GM13977 (cell line): ENCODE measurements around the gene SUSD1.
"Not testable (repeated sequence)": the region's sequence is repeated elsewhere in the genome, so short reads cannot be mapped to it uniquely, and the experiment has no call there.

Source experiments
- DNase-seq: peaks from one replicate; pipeline ENCODE4 v3.0.0; 2012; ENCODE audit warnings: low spot score
- in situ Hi-C: fragments of 300-500 bp; cut with MboI; formaldehyde crosslinking; loops from one replicate; pipeline ENCODE4 v1.12.0; 2022; ENCODE audit warnings: low sequenced_read_pairs, low pct_unique_long_range_greater_than_20kb, mixed read lengths, inconsistent platforms; ENCODE audit not compliant: unreplicated experiment
- TF ChIP-seq, protein P1 (sequence below): IDR thresholded peaks from 2 replicates; pipeline ENCODE4 v1.5.1; 2012; ENCODE audit warnings: mild to moderate bottlenecking, control low read depth; ENCODE audit not compliant: insufficient read depth; ENCODE audit errors: extremely low read depth, missing control alignments

Gene SUSD1

DNA sequence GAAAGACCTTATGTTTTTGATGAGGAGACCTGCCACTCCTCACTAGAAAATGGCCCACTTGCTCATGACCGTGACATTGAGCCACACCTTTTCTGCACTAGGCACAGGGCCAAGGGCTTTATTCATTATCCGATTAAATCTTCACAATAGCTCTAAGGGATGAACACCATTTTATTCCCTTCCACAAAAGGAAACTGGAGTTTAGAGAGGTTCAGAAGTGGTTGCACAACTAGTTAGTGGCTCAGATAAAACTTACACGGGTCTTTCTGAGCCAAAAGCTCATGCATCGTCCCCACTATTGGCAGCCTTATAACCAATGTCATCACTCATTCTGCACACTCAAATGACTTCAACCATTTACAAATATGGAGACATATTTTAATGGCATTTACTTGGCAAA is 39.4 kb downstream of the SUSD1 start:
- TF ChIP-seq, protein P1, sequence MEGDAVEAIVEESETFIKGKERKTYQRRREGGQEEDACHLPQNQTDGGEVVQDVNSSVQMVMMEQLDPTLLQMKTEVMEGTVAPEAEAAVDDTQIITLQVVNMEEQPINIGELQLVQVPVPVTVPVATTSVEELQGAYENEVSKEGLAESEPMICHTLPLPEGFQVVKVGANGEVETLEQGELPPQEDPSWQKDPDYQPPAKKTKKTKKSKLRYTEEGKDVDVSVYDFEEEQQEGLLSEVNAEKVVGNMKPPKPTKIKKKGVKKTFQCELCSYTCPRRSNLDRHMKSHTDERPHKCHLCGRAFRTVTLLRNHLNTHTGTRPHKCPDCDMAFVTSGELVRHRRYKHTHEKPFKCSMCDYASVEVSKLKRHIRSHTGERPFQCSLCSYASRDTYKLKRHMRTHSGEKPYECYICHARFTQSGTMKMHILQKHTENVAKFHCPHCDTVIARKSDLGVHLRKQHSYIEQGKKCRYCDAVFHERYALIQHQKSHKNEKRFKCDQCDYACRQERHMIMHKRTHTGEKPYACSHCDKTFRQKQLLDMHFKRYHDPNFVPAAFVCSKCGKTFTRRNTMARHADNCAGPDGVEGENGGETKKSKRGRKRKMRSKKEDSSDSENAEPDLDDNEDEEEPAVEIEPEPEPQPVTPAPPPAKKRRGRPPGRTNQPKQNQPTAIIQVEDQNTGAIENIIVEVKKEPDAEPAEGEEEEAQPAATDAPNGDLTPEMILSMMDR = no peak
- no peak for DNase-seq
- in situ Hi-C loops = no loop called here

DNA sequence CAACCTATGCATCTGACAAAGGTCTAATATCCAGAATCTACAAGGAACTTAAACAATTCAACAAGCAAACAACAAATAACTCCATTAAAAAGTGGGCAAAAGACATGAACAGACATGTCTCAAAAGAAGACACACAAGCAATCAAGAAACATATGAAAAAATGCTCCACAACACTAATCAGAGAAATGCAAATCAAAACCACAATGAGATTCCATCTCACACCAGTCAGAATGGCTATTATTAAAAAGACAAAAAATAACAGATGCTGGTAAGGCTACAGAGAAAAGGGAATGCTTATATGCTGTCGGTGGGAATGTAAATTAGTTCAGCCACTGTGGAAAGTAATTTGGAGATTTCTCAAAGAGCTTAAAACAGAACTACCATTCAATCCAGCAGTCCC is 41.3 kb downstream of the SUSD1 start:
- DNase-seq, in situ Hi-C loops: not testable (repeated sequence)

DNA sequence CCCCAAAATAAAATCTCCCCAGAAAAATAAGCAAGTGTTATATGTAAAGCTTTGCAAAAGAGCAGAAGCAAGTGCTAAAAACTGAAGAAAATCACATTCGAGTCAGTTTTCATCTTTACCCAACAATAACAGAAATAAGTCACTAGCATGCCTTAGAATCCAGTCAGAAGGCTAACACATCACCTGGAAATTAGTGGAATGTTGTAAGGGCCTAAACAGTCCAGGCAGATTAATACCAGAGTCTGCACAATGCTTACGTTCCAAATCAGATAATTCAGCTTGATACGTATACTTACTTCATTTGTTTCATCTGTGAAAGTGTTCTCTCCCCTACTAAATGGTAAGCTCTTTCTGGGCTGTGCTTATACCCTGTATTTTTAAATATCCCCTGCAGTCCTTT is 42.7 kb downstream of the SUSD1 start:
- TF ChIP-seq, protein P1 = no peak
- in situ Hi-C loops = no loop called here
- no peak for DNase-seq

DNA sequence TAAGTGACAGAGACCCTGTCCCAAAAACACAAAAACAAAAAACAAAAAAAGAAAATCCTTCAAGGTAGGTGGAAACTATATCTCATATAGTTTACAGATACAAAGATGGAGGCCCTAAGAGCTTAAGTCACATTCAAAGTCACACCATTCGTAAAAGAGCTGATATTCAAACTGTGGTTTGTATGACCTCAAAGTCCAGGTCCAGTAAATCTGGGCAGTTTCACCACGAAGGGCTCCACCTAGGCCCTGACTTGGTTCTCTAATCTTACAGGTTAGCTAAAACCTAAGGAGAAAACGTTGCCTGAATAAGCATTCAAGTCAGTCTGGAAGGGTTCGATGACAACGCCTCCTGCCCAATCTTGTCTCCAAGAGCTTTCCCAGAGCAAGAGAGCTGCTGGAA is 44.1 kb downstream of the SUSD1 start:
- in situ Hi-C loops = no loop called here
- TF ChIP-seq, protein P1 = no peak
- DNase-seq = no peak

DNA sequence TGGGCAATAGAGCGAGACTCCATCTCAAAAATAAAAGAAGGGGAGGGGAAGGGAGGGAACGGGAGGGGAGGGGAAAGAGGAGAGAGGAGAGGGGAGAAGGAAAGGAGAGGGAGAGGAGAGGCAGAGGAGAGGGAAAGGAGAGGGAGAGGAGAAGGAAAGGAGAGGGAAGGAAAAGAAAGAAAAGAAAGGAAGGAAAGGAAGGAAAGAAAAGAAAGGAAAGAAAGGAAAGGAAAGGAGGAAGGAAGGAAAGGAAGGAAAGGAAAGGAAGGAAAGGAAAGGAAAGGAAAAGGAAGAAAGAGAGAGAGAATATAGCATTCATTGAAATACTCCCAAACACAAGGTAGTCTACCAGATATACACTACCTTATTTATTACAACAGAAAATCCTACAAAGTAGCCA is 44.8 kb downstream of the SUSD1 start:
- DNase-seq = no peak
- TF ChIP-seq, protein P1 = no peak
- in situ Hi-C loops = no loop called here

DNA sequence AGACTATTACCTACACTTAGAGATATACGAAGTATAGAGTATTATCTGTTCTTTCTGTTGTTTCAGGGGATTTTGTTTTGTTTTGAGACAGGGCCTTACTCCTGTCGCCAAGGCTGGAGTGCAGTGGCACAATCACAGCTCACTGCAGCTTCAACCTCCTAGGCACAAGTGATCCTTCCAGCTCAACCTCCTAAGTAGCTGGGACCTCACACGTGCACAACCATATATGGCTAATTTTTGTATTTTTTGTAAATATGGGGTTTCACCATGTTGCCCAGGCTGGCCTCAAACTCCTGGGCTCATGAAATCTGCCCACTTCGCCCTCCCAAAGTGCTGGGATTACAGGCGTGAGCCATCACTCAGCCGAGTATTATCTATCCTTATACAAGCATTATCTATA is 45.9 kb downstream of the SUSD1 start:
- TF ChIP-seq, protein P1 = no peak
- no peak for DNase-seq
- in situ Hi-C loops = no loop called here

DNA sequence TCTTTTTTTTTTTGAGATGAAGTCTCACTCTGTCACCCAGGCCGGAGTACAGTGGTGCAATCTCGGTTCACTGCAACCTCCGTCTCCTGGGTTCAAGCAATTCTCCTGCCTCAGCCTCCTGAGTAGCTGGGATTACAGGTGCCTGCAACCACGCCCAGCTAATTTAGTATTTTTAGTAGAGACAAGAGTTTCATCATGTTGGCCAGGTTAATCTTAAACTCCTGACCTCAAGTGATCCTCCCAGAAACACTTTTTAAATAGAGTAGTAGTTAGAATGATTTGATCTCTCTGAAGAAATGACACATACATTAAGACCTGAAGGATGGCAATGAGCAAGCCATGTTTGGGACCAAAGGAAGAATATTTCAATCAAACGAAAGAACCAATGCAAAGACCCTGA is 46.7 kb downstream of the SUSD1 start:
- DNase-seq, in situ Hi-C loops: not testable (repeated sequence)

DNA sequence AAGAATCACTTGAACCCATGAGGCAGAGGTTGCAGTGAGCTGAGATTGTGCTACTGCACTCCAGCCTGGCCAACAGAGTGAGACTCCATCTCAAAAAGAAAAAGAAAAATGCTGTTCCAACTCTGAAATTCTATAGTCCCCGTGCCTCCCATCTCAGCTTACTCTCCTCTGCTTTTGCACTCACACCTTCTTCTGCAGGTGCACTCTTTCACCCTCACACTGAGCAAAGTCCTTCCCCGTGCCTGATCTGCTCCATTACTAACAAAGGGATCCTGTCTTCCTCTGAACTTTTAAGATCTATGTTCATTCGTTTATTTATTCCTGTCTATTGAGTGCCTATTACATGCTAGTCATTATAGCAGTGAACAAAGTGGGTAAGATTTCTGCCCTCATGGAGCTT is 47.8 kb downstream of the SUSD1 start:
- TF ChIP-seq, protein P1 = no peak
- in situ Hi-C loops = no loop called here
- DNase-seq = no peak
